Measurements from ENCODE around the gene CELA3A.
A peak's percentile ranks its signal among the peaks of the same experiment; 100 is the strongest.

Gene CELA3A

DNA sequence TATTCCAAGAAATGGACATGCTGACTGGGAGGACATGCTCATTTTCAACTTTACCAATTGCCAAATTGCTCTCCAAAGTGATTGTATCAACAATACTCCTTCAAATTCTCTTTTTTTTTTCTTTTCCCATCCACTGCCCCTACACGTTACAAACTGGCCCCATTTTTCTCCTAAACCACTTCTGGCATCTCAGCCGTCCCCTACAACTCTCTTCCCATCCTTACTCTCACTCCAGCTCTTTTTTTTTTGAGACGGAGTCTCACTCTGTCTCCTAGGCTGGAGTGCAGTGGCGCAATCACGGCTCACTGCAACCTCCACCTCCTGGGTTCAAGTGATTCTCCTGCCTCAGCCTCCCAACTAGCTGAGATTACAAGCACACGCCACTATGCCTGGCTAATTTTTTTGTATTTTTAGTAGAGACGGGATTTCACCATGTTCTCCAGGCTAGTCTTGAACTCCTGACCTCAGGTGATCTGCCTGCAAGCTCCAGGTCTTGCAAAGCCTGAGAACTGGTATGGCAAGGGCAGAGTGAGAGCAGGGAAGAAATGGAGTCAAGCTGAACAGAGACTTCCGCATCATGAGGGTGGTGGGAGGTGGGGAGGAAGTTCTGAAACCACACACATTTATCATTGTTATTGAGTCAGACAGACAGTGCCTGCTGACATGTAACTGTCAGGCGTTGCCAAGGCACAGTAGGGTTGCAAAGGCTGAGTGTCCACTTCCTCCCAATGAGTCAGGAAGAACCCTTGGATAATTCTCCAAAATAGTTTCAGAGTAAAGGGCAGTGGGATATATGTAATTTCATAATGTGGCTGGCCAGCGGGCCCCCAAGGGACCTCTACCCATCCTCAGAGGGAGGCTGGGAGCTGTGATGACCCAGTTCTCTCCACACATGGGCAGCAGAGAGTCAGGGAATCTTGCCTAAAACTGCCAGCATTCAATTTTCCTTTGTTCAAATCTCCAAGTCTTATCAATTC, 17.4 kb downstream of the CELA3A start:
- Histone ChIP-seq H4K20me1 (ENCODE audit: insufficient read depth, low read length) (no peaks in the 10 kb centered on the region), H3K27me3 (replicated peaks; ENCODE audit: insufficient read depth, low read length) (no peaks in the 10 kb centered on the region), H3K4me2 (ENCODE audit: low read depth, low read length) (peak overlapping the region; percentile 16; the same call in 1 of the 2 replicates), H3K9me3 (replicated peaks; ENCODE audit: insufficient read depth, low read length) (no peaks in the 10 kb centered on the region), H3K4me3 (ENCODE audit: low read length) (no peak overlapping the region), H3K79me2 (ENCODE audit: low read length) (no peaks in the 10 kb centered on the region), H3K9me2 (replicated peaks; ENCODE audit: insufficient read depth, low read length) (no peaks in the 10 kb centered on the region), H3K4me1 (ENCODE audit: low read length) (peaks cover 8% of the 10 kb centered on the region), H3K9ac (ENCODE audit: low read length) (no peak overlapping the region), H2AFZ (ENCODE audit: low read length) (peak overlapping the region; percentile 35; the same call in 1 of the 2 replicates), H3F3A (ENCODE audit: insufficient read depth, low read length) (peaks cover 6% of the 10 kb centered on the region), H3K27ac (ENCODE audit: low read length) (no peak overlapping the region; the same call in 1 of the 2 replicates), H3K36me3 (replicated peaks; ENCODE audit: insufficient read depth, low read length) (no peaks in the 10 kb centered on the region)
- DNase-seq, result peak; percentile 27
- no peak for TF ChIP-seq EZH2phosphoT487 (IDR thresholded peaks at IDR 0.05; ENCODE audit: low read length)
- TF ChIP-seq, protein P1, sequence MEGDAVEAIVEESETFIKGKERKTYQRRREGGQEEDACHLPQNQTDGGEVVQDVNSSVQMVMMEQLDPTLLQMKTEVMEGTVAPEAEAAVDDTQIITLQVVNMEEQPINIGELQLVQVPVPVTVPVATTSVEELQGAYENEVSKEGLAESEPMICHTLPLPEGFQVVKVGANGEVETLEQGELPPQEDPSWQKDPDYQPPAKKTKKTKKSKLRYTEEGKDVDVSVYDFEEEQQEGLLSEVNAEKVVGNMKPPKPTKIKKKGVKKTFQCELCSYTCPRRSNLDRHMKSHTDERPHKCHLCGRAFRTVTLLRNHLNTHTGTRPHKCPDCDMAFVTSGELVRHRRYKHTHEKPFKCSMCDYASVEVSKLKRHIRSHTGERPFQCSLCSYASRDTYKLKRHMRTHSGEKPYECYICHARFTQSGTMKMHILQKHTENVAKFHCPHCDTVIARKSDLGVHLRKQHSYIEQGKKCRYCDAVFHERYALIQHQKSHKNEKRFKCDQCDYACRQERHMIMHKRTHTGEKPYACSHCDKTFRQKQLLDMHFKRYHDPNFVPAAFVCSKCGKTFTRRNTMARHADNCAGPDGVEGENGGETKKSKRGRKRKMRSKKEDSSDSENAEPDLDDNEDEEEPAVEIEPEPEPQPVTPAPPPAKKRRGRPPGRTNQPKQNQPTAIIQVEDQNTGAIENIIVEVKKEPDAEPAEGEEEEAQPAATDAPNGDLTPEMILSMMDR (IDR thresholded peaks at IDR 0.05; ENCODE audit: low read length), result peak; percentile 37

- Histone ChIP-seq H3K4me2 (ENCODE audit: low read depth, low read length) (no peak overlapping the region), H3K9ac (ENCODE audit: low read length) (no peak overlapping the region), H3K9me3 (replicated peaks; ENCODE audit: insufficient read depth, low read length) (no peaks in the 10 kb centered on the region), H4K20me1 (ENCODE audit: insufficient read depth, low read length) (no peaks in the 10 kb centered on the region), H2AFZ (ENCODE audit: low read length) (no peak overlapping the region), H3K36me3 (replicated peaks; ENCODE audit: insufficient read depth, low read length) (no peaks in the 10 kb centered on the region), H3K9me2 (replicated peaks; ENCODE audit: insufficient read depth, low read length) (no peaks in the 10 kb centered on the region), H3K27ac (ENCODE audit: low read length) (no peak overlapping the region), H3K4me1 (ENCODE audit: low read length) (peaks cover 13% of the 10 kb centered on the region), H3F3A (ENCODE audit: insufficient read depth, low read length) (peaks cover 26% of the 10 kb centered on the region), H3K79me2 (ENCODE audit: low read length) (0 out of 2 replicates have a peak, but pooled peaks cover 2% of the 10 kb centered on the region), H3K27me3 (replicated peaks; ENCODE audit: insufficient read depth, low read length) (no peaks in the 10 kb centered on the region), H3K4me3 (ENCODE audit: low read length) (no peak overlapping the region)
- no peak for DNase-seq
- TF ChIP-seq EZH2phosphoT487 (IDR thresholded peaks at IDR 0.05; ENCODE audit: low read length) (no peak), EZH2 (optimal IDR thresholded peaks at IDR 0.05; ENCODE audit: low read depth, low read length) (no peak)
- TF ChIP-seq, protein P1 (IDR thresholded peaks at IDR 0.05; ENCODE audit: low read length), result no peak
These were observed 19.6 kb downstream of the CELA3A start for GRCh38 chr1:22021061-22021460.

GRCh38 chr1:22024485-22025367, 23.3 kb downstream of the CELA3A start:
- Histone ChIP-seq H3K4me2 (ENCODE audit: low read depth, low read length) (peak overlapping the region; percentile 97), H3K4me3 (ENCODE audit: low read length) (peak overlapping the region; percentile 96), H3F3A (ENCODE audit: insufficient read depth, low read length) (peaks cover 26% of the 10 kb centered on the region), H3K9me3 (replicated peaks; ENCODE audit: insufficient read depth, low read length) (no peaks in the 10 kb centered on the region), H3K27me3 (replicated peaks; ENCODE audit: insufficient read depth, low read length) (no peaks in the 10 kb centered on the region), H3K36me3 (replicated peaks; ENCODE audit: insufficient read depth, low read length) (no peaks in the 10 kb centered on the region), H3K9ac (ENCODE audit: low read length) (peak overlapping the region; percentile 99), H3K27ac (ENCODE audit: low read length) (peak overlapping the region; percentile 96), H3K9me2 (replicated peaks; ENCODE audit: insufficient read depth, low read length) (no peaks in the 10 kb centered on the region), H2AFZ (ENCODE audit: low read length) (peak overlapping the region; percentile 96), H4K20me1 (ENCODE audit: insufficient read depth, low read length) (no peaks in the 10 kb centered on the region), H3K79me2 (ENCODE audit: low read length) (peaks cover 13% of the 10 kb centered on the region), H3K4me1 (ENCODE audit: low read length) (peaks cover 6% of the 10 kb centered on the region; the same call in 1 of the 2 replicates)
- TF ChIP-seq, protein P1 (IDR thresholded peaks at IDR 0.05; ENCODE audit: low read length), result peak; percentile 13; the same call in 1 of the 2 replicates
- no peak for TF ChIP-seq EZH2 (optimal IDR thresholded peaks at IDR 0.05; ENCODE audit: low read depth, low read length)
- peak; percentile 76 for DNase-seq

Data from MM.1S (cell line).